Memory B cell (primary cell): ENCODE results near the gene PBX1.

Experiments used
- ATAC-seq: fragments of 150-1000 bp; cut with Tn5 transposase; 2 replicates; pipeline ENCODE4 v1.10.0; 2021; ENCODE audit warnings: low read depth, mild to moderate bottlenecking, moderate library complexity
- DNase-seq, 2 donors: peaks; one replicate each; pipeline ENCODE4 v3.0.0; 2022; ENCODE audit warnings: low spot score in 2 of 2
- H3K27ac Mint-ChIP-seq: one replicate; pipeline ENCODE4 v1.8.0; 2022; ENCODE audit warnings: mild to moderate bottlenecking, moderate library complexity, mixed read lengths
- H3K27me3 Mint-ChIP-seq: one replicate; pipeline ENCODE4 v1.8.0; 2022; ENCODE audit warnings: mixed read lengths
- H3K36me3 Mint-ChIP-seq: one replicate; pipeline ENCODE4 v1.8.0; 2022; ENCODE audit warnings: mild to moderate bottlenecking, mixed read lengths
- H3K4me1 Mint-ChIP-seq: one replicate; pipeline ENCODE4 v1.8.0; 2022; ENCODE audit warnings: mixed read lengths
- H3K4me3 Mint-ChIP-seq: one replicate; pipeline ENCODE4 v1.8.0; 2022; ENCODE audit warnings: mild to moderate bottlenecking, moderate library complexity, mixed read lengths
- H3K9me3 Mint-ChIP-seq: one replicate; pipeline ENCODE4 v1.8.0; 2022; ENCODE audit warnings: mixed read lengths

Gene PBX1

GRCh38 chr1:164628772-164629171 lies 69.8 kb downstream of the PBX1 start:
- Mint-ChIP-seq H3K27ac (no peak overlapping the region), H3K9me3 (no peaks in the 10 kb centered on the region)
- ATAC-seq = no peak

GRCh38 chr1:164629971-164630370 lies 71.0 kb downstream of the PBX1 start:
- no peak for DNase-seq
- Mint-ChIP-seq H3K9me3 (no peaks in the 10 kb centered on the region), H3K4me1 (peaks cover 3% of the 10 kb centered on the region), H3K27ac (no peak overlapping the region), H3K4me3 (no peak overlapping the region), H3K36me3 (no peaks in the 10 kb centered on the region), H3K27me3 (peaks cover 2% of the 10 kb centered on the region)
- no peak for ATAC-seq

More at GRCh38 chr1:164628772-164629171, 69.8 kb downstream of the PBX1 start:
- Mint-ChIP-seq H3K4me3 (no peak overlapping the region), H3K36me3 (no peaks in the 10 kb centered on the region), H3K27me3 (peaks cover 2% of the 10 kb centered on the region), H3K4me1 (peaks cover 3% of the 10 kb centered on the region)
- no peak for DNase-seq

GRCh38 chr1:164630626-164631396 lies 71.8 kb downstream of the PBX1 start:
- H3K36me3 Mint-ChIP-seq = no peaks in the 10 kb centered on the region
- H3K4me3 Mint-ChIP-seq = no peak overlapping the region
- ATAC-seq (no peak), DNase-seq (no peak)
- no peak overlapping the region for H3K27ac Mint-ChIP-seq
- H3K27me3 Mint-ChIP-seq = peaks cover 2% of the 10 kb centered on the region
- no peaks in the 10 kb centered on the region for H3K9me3 Mint-ChIP-seq
- H3K4me1 Mint-ChIP-seq = no peaks in the 10 kb centered on the region

GRCh38 chr1:164631751-164632150 lies 72.8 kb downstream of the PBX1 start:
- no peaks in the 10 kb centered on the region for H3K4me1 Mint-ChIP-seq
- no peak overlapping the region for H3K4me3 Mint-ChIP-seq
- H3K27me3 Mint-ChIP-seq = peaks cover 2% of the 10 kb centered on the region
- H3K27ac Mint-ChIP-seq = no peak overlapping the region
- DNase-seq = no peak
- H3K9me3 Mint-ChIP-seq = no peaks in the 10 kb centered on the region
- no peaks in the 10 kb centered on the region for H3K36me3 Mint-ChIP-seq
- ATAC-seq = no peak

- Mint-ChIP-seq H3K27me3 (no peaks in the 10 kb centered on the region), H3K9me3 (no peaks in the 10 kb centered on the region)
Observed at GRCh38 chr1:164633997-164634396, 75.0 kb downstream of the PBX1 start.

GRCh38 chr1:164635059-164635802 lies 76.2 kb downstream of the PBX1 start:
- no peaks in the 10 kb centered on the region for H3K4me1 Mint-ChIP-seq
- no peaks in the 10 kb centered on the region for H3K9me3 Mint-ChIP-seq
- no peak overlapping the region for H3K4me3 Mint-ChIP-seq
- ATAC-seq = no peak
- no peak for DNase-seq
- no peak overlapping the region for H3K27ac Mint-ChIP-seq
- no peaks in the 10 kb centered on the region for H3K36me3 Mint-ChIP-seq
- no peaks in the 10 kb centered on the region for H3K27me3 Mint-ChIP-seq

More at GRCh38 chr1:164633997-164634396, 75.0 kb downstream of the PBX1 start:
- ATAC-seq (no peak), DNase-seq (no peak)
- H3K36me3 Mint-ChIP-seq = no peaks in the 10 kb centered on the region
- no peak overlapping the region for H3K4me3 Mint-ChIP-seq
- no peaks in the 10 kb centered on the region for H3K4me1 Mint-ChIP-seq
- H3K27ac Mint-ChIP-seq = no peak overlapping the region

- Mint-ChIP-seq H3K27me3 (no peaks in the 10 kb centered on the region), H3K36me3 (no peaks in the 10 kb centered on the region), H3K9me3 (no peaks in the 10 kb centered on the region), H3K4me1 (no peaks in the 10 kb centered on the region), H3K4me3 (no peak overlapping the region), H3K27ac (no peak overlapping the region)
- ATAC-seq = no peak
- no peak for DNase-seq
Observed at GRCh38 chr1:164635803-164636731, 77.1 kb downstream of the PBX1 start.

GRCh38 chr1:164636757-164637156 lies 77.8 kb downstream of the PBX1 start:
- Mint-ChIP-seq H3K27me3 (no peaks in the 10 kb centered on the region), H3K4me3 (no peak overlapping the region), H3K4me1 (no peaks in the 10 kb centered on the region), H3K36me3 (no peaks in the 10 kb centered on the region), H3K9me3 (no peaks in the 10 kb centered on the region), H3K27ac (no peak overlapping the region)
- ATAC-seq (no peak), DNase-seq (no peak)

- no peak for DNase-seq
- Mint-ChIP-seq H3K4me3 (no peak overlapping the region), H3K9me3 (no peaks in the 10 kb centered on the region), H3K27me3 (no peaks in the 10 kb centered on the region), H3K4me1 (no peaks in the 10 kb centered on the region), H3K27ac (no peak overlapping the region), H3K36me3 (no peaks in the 10 kb centered on the region)
- no peak for ATAC-seq
Observed at GRCh38 chr1:164637461-164638375, 78.7 kb downstream of the PBX1 start.

- ATAC-seq (no peak), DNase-seq (no peak)
- no peak overlapping the region for H3K4me3 Mint-ChIP-seq
- no peaks in the 10 kb centered on the region for H3K4me1 Mint-ChIP-seq
- no peak overlapping the region for H3K27ac Mint-ChIP-seq
- H3K9me3 Mint-ChIP-seq = no peaks in the 10 kb centered on the region
- no peaks in the 10 kb centered on the region for H3K27me3 Mint-ChIP-seq
- no peaks in the 10 kb centered on the region for H3K36me3 Mint-ChIP-seq
Observed at GRCh38 chr1:164638492-164639202, 79.7 kb downstream of the PBX1 start.

- no peaks in the 10 kb centered on the region for H3K36me3 Mint-ChIP-seq
- no peak for DNase-seq
- no peak overlapping the region for H3K27ac Mint-ChIP-seq
- H3K9me3 Mint-ChIP-seq = no peaks in the 10 kb centered on the region
- no peak for ATAC-seq
- H3K4me1 Mint-ChIP-seq = no peaks in the 10 kb centered on the region
- no peak overlapping the region for H3K4me3 Mint-ChIP-seq
- H3K27me3 Mint-ChIP-seq = no peaks in the 10 kb centered on the region
Observed at GRCh38 chr1:164640686-164641352, 81.8 kb downstream of the PBX1 start.

- no peaks in the 10 kb centered on the region for H3K4me1 Mint-ChIP-seq
- ATAC-seq (no peak), DNase-seq (no peak)
- no peaks in the 10 kb centered on the region for H3K27me3 Mint-ChIP-seq
- no peaks in the 10 kb centered on the region for H3K9me3 Mint-ChIP-seq
- H3K27ac Mint-ChIP-seq = no peak overlapping the region
- no peak overlapping the region for H3K4me3 Mint-ChIP-seq
- no peaks in the 10 kb centered on the region for H3K36me3 Mint-ChIP-seq
Observed at GRCh38 chr1:164641353-164641730, 82.4 kb downstream of the PBX1 start.
